SK-N-SH (cell line): ENCODE results near the gene DEPDC1. TPM values are rescaled to one million over a fixed set of nuclear protein-coding genes. Genes with fewer than 3 reads are reported as not detected.

Experiments used
- CTCF ChIA-PET: fragments of 300-600, 350-600 bp; formaldehyde crosslinking; extraction: SDS; loops from one replicate; lab custom pipeline; 2021; lab: Yijun Ruan, JAX
- POLR2A ChIA-PET: fragments of 350-600 bp; sonication (Branson Sonifier 250); formaldehyde crosslinking; extraction: SDS; loops from one replicate; lab custom pipeline; 2020; ENCODE audit warnings: antibody characterized with exemption, inconsistent platforms; lab: Yijun Ruan, JAX
- DNase-seq: peaks from one replicate; pipeline ENCODE4 v3.0.0; 2012
- H2AFZ ChIP-seq: fragments of 200-600 bp; sonication (generic); 2 replicates; pipeline ENCODE4 v1.8.1; 2016; ENCODE audit warnings: antibody characterized with exemption, mild to moderate bottlenecking, low read depth
- H3F3A ChIP-seq: fragments of 200-600 bp; sonication (generic); replicated peaks from 2 replicates; pipeline ENCODE3; 2016; ENCODE audit warnings: antibody characterized with exemption, mild to moderate bottlenecking; ENCODE audit not compliant: insufficient read depth
- H3K27ac ChIP-seq, 2 experiments: fragments of 200-500 bp in 1 of 2; fragments of 200-600 bp in 1 of 2; sonication (Bioruptor generic) in 1 of 2; sonication (generic), shearing (Covaris generic) in 1 of 2; 2 replicates each; pipeline versions ENCODE4 v1.5.1 to v1.6.1; 2014 to 2016; ENCODE audit warnings: low read depth in 2 of 2, inconsistent platforms in 1 of 2, low read length in 1 of 2, mild to moderate bottlenecking in 1 of 2, mixed read lengths in 1 of 2
- H3K27me3 ChIP-seq: fragments of 200-600 bp; sonication (generic), shearing (Covaris generic); 2 replicates; pipeline ENCODE4 v1.6.1; 2016; ENCODE audit warnings: mixed run types; ENCODE audit not compliant: insufficient read depth
- H3K36me3 ChIP-seq, 2 experiments: fragments of 200-500 bp in 1 of 2; fragments of 200-600 bp in 1 of 2; sonication (Bioruptor generic) in 1 of 2; sonication (generic) in 1 of 2; replicated peaks in 1 of 2; 2 replicates each; pipeline versions ENCODE3 to v1.5.1; 2014 to 2016; ENCODE audit warnings: low read length in 1 of 2, mild to moderate bottlenecking in 1 of 2; ENCODE audit not compliant: insufficient read depth in 2 of 2, control insufficient read depth in 1 of 2
- H3K4me1 ChIP-seq, 2 experiments: fragments of 200-500 bp in 1 of 2; fragments of 200-600 bp in 1 of 2; sonication (Bioruptor generic) in 1 of 2; sonication (generic), shearing (Covaris generic) in 1 of 2; 2 replicates each; pipeline versions ENCODE4 v1.5.1 to v1.6.1; 2014 to 2016; ENCODE audit warnings: low read depth in 1 of 2, low read length in 1 of 2, mixed run types in 1 of 2; ENCODE audit not compliant: insufficient read depth in 2 of 2, control insufficient read depth in 1 of 2
- H3K4me2 ChIP-seq: fragments of 200-600 bp; sonication (generic), shearing (Covaris generic); 2 replicates; pipeline ENCODE4 v1.6.1; 2017; ENCODE audit warnings: mixed run types
- H3K4me3 ChIP-seq, 2 experiments: fragments of 200-500 bp in 1 of 2; fragments of 200-600 bp in 1 of 2; sonication (Bioruptor generic) in 1 of 2; sonication (generic), shearing (Covaris generic) in 1 of 2; 2 replicates each; pipeline versions ENCODE4 v1.5.1 to v1.8.1; 2014 to 2016; ENCODE audit warnings: low read depth in 2 of 2, inconsistent platforms in 1 of 2, low read length in 1 of 2, mild to moderate bottlenecking in 1 of 2, mixed read lengths in 1 of 2, moderate library complexity in 1 of 2
- H3K79me2 ChIP-seq: fragments of 200-600 bp; sonication (generic); 2 replicates; pipeline ENCODE4 v1.8.1; 2017; ENCODE audit warnings: mild to moderate bottlenecking; ENCODE audit not compliant: insufficient read depth
- H3K9ac ChIP-seq: fragments of 200-600 bp; sonication (generic); 2 replicates; pipeline ENCODE4 v1.6.1; 2017; ENCODE audit warnings: mixed run types
- H3K9me2 ChIP-seq: fragments of 200-600 bp; sonication (generic); 2 replicates; pipeline ENCODE4 v1.6.1; 2017; ENCODE audit warnings: mixed run types
- H3K9me3 ChIP-seq: fragments of 200-600 bp; sonication (generic); 2 replicates; pipeline ENCODE4 v1.6.1; 2017; ENCODE audit warnings: mixed run types, mild to moderate bottlenecking, moderate library complexity
- H4K20me1 ChIP-seq: fragments of 200-600 bp; sonication (generic); 2 replicates; pipeline ENCODE4 v1.6.1; 2017; ENCODE audit warnings: mild to moderate bottlenecking, mixed run types; ENCODE audit not compliant: insufficient read depth
- CHD2 ChIP-seq: fragments of 150-350 bp; IDR thresholded peaks from 2 replicates; pipeline ENCODE4 v1.6.1; 2018; ENCODE audit warnings: low read length; ENCODE audit not compliant: partially characterized antibody
- EP300 ChIP-seq, 2 experiments: IDR thresholded peaks; 2 replicates each; pipeline versions ENCODE4 v1.4.0 to v1.6.1; 2012; ENCODE audit warnings: borderline replicate concordance in 1 of 2, low read depth in 1 of 2, low read length in 1 of 2
- EZH2phosphoT487 ChIP-seq: fragments of 200-600 bp; sonication (generic); IDR thresholded peaks from 2 replicates; pipeline ENCODE4 v1.6.1; 2017; ENCODE audit warnings: low read depth, mixed run types, mild to moderate bottlenecking, antibody characterized with exemption, moderate library complexity, borderline replicate concordance
- FOXJ3 ChIP-seq: sonication (generic); formaldehyde crosslinking; IDR thresholded peaks from 2 replicates; pipeline ENCODE4 v1.5.1; 2020; ENCODE audit warnings: mild to moderate bottlenecking, missing genetic modification reagents
- FOXM1 ChIP-seq: IDR thresholded peaks from 2 replicates; pipeline ENCODE4 v1.4.0; 2012; ENCODE audit warnings: low read depth, mild to moderate bottlenecking
- GABPA ChIP-seq: IDR thresholded peaks from 2 replicates; pipeline ENCODE4 v1.4.0; 2012; ENCODE audit warnings: low read depth, mild to moderate bottlenecking
- JUND ChIP-seq: IDR thresholded peaks from 2 replicates; pipeline ENCODE4 v1.4.0; 2012
- MEF2A ChIP-seq: IDR thresholded peaks from 2 replicates; pipeline ENCODE4 v1.4.0; 2012; ENCODE audit warnings: low read depth, borderline replicate concordance
- NFIC ChIP-seq: IDR thresholded peaks from 2 replicates; pipeline ENCODE4 v1.4.0; 2012; ENCODE audit warnings: borderline replicate concordance
- NRF1 ChIP-seq: IDR thresholded peaks from 2 replicates; pipeline ENCODE4 v1.6.1; 2012; ENCODE audit warnings: low read depth, mild to moderate bottlenecking, low read length
- POLR2AphosphoS5 ChIP-seq: IDR thresholded peaks from 2 replicates; pipeline ENCODE4 v1.6.1; 2012; ENCODE audit warnings: low read depth, low read length
- RAD21 ChIP-seq: IDR thresholded peaks from 2 replicates; pipeline ENCODE4 v1.6.1; 2012; ENCODE audit warnings: mild to moderate bottlenecking, low read length
- RXRA ChIP-seq: IDR thresholded peaks from 2 replicates; pipeline ENCODE4 v1.4.0; 2012; ENCODE audit warnings: low read depth, mild to moderate bottlenecking, borderline replicate concordance
- TAF1 ChIP-seq: IDR thresholded peaks from 2 replicates; pipeline ENCODE4 v1.6.1; 2012; ENCODE audit warnings: low read depth, mild to moderate bottlenecking, low read length, moderate library complexity, borderline replicate concordance
- TEAD4 ChIP-seq: IDR thresholded peaks from 2 replicates; pipeline ENCODE4 v1.4.0; 2012; ENCODE audit warnings: mild to moderate bottlenecking, borderline replicate concordance; ENCODE audit not compliant: insufficient read depth
- ZBTB33 ChIP-seq: IDR thresholded peaks from 2 replicates; pipeline ENCODE4 v1.4.0; 2012; ENCODE audit warnings: low read depth, borderline replicate concordance
- WGBS: methylation state at CpG from one replicate; pipeline ENCODE4 v1.1.6; 2017; ENCODE audit warnings: low lambda C conversion rate; 5-methylcytosine and 5-hydroxymethylcytosine counted together
- polyA plus RNA-seq, 3 experiments: library from polyadenylated mRNA; depleted of rRNA; stranded (reverse); fragments of >200 nt; gene quantifications; 2 replicates each; pipeline ENCODE4 v1.2.3, GENCODE V29; 2012
- TF ChIP-seq, protein P1 (sequence below): IDR thresholded peaks from 2 replicates; pipeline ENCODE4 v1.4.0; 2012; ENCODE audit warnings: low read depth, borderline replicate concordance
- TF ChIP-seq, protein P2 (sequence below): IDR thresholded peaks from 2 replicates; pipeline ENCODE4; 2012

DEPDC1 gene
- polyA plus RNA-seq, 1 of the 3 experiments (the other 2 are of a cell fraction): 3.8 TPM

DNA sequence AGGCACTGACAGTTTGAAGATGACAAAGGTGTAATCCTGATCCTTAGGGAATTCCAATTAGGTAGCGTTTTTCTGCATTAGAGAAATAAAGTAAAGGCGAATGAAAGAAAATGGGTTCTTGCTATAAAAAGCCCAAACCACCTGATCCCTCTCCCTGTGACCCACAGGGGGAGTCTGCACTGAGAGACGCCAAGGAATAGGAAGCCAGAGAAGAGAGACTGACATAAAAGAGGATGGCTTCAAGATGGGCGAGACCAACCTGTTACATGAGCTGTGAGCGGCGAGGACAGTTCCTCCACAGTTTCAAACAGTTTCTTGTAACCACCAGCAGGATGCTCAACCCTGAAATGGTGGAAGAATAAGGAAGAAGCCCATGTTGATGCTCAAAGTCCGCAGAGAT, 48.5 kb downstream of the DEPDC1 start:
- no peaks in the 10 kb centered on the region for H3K9me3 ChIP-seq
- H3K9me2 ChIP-seq: no peaks in the 10 kb centered on the region
- ChIA-PET POLR2A (no interaction called here), CTCF (interaction anchor here (1.2 kb wide), 1 partner anchor 22 kb away, joined by 3 read pairs; no protein-coding TSS in a partner anchor)
- no peak for DNase-seq
- H3K4me2 ChIP-seq: no peak overlapping the region
- H3K4me1 ChIP-seq: peaks cover 0 to 4% of the 10 kb centered on the region in 2 experiments; a peak in 2 of 4 replicates
- H3K4me3 ChIP-seq: no peak overlapping the region
- H2AFZ ChIP-seq: no peak overlapping the region
- no peaks in the 10 kb centered on the region for H3K27me3 ChIP-seq
- H3K36me3 ChIP-seq: no peaks in the 10 kb centered on the region
- no peak overlapping the region for H3K9ac ChIP-seq
- H3F3A ChIP-seq: no peaks in the 10 kb centered on the region
- no peaks in the 10 kb centered on the region for H4K20me1 ChIP-seq
- H3K79me2 ChIP-seq: no peaks in the 10 kb centered on the region
- no peak overlapping the region for H3K27ac ChIP-seq
- no peak for TF ChIP-seq TAF1
- TF ChIP-seq FOXJ3 (CRISPR knock-in tag): no peak
- TF ChIP-seq FOXM1: no peak
- no peak for TF ChIP-seq MEF2A
- TF ChIP-seq CHD2: no peak
- no peak for TF ChIP-seq JUND
- no peak for TF ChIP-seq RXRA
- no peak for TF ChIP-seq EZH2phosphoT487
- TF ChIP-seq GABPA: no peak
- TF ChIP-seq NFIC: no peak
- no peak for TF ChIP-seq TEAD4
- TF ChIP-seq, protein P1, sequence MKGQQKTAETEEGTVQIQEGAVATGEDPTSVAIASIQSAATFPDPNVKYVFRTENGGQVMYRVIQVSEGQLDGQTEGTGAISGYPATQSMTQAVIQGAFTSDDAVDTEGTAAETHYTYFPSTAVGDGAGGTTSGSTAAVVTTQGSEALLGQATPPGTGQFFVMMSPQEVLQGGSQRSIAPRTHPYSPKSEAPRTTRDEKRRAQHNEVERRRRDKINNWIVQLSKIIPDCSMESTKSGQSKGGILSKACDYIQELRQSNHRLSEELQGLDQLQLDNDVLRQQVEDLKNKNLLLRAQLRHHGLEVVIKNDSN: no peak
- no peak for TF ChIP-seq ZBTB33
- TF ChIP-seq, protein P2, sequence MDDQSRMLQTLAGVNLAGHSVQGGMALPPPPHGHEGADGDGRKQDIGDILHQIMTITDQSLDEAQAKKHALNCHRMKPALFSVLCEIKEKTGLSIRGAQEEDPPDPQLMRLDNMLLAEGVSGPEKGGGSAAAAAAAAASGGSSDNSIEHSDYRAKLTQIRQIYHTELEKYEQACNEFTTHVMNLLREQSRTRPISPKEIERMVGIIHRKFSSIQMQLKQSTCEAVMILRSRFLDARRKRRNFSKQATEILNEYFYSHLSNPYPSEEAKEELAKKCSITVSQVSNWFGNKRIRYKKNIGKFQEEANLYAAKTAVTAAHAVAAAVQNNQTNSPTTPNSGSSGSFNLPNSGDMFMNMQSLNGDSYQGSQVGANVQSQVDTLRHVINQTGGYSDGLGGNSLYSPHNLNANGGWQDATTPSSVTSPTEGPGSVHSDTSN: no peak
- no peak for TF ChIP-seq EP300 (IDR thresholded peaks at IDR 0.05; ENCODE audit: borderline replicate concordance in 1 of 2, low read depth in 1 of 2, low read length in 1 of 2)
- no peak for TF ChIP-seq NRF1
- no peak for TF ChIP-seq RAD21
- no peak for TF ChIP-seq POLR2AphosphoS5
- WGBS: 76% methylated on average over 7 of the region's 7 CpGs
